Kidney (tissue), 14 donors: ENCODE data around the gene KRT82. TPM values are rescaled to one million over a fixed set of nuclear protein-coding genes. Genes with fewer than 3 reads are reported as not detected.

ENCODE experiments used
- DNase-seq, 5 donors: peaks; one replicate each; pipeline ENCODE4 v3.0.0-alpha.2; 2013 to 2020
- FAIRE-seq: peaks from 2 replicates; lab custom pipeline; 2012; peaks lifted over from hg19 to GRCh38; lab: Jason Lieb, UNC
- H3K27ac ChIP-seq, 2 donors: one replicate each; pipeline ENCODE4 v1.7.0; 2013; ENCODE audit warnings: low read depth in 2 of 2, low read length in 2 of 2, inconsistent platforms in 1 of 2
- H3K27me3 ChIP-seq: one replicate; pipeline ENCODE4 v1.7.1; 2013; ENCODE audit warnings: low read length, inconsistent platforms; ENCODE audit not compliant: control insufficient read depth, insufficient read depth
- H3K36me3 ChIP-seq, 3 donors: one replicate each; pipeline versions ENCODE4 v1.7.0 to v1.7.1; 2013; ENCODE audit warnings: low read length in 3 of 3, control low read depth in 1 of 3, inconsistent platforms in 1 of 3; ENCODE audit not compliant: insufficient read depth in 3 of 3, control insufficient read depth in 2 of 3
- H3K4me1 ChIP-seq, 3 donors: one replicate each; pipeline versions ENCODE4 v1.7.0 to v1.7.1; 2013; ENCODE audit warnings: low read length in 3 of 3, inconsistent platforms in 1 of 3, low read depth in 1 of 3; ENCODE audit not compliant: control insufficient read depth in 2 of 3, insufficient read depth in 2 of 3
- H3K4me3 ChIP-seq, 3 donors: one replicate each; pipeline versions ENCODE4 v1.7.0 to v1.8.1; 2013; ENCODE audit warnings: low read length in 3 of 3, control low read depth in 1 of 3, inconsistent platforms in 1 of 3
- H3K9ac ChIP-seq, 3 donors: one replicate each; pipeline versions ENCODE4 v1.7.0 to v1.7.1; 2013; ENCODE audit warnings: low read length in 3 of 3, control low read depth in 1 of 3, inconsistent platforms in 1 of 3
- H3K9me3 ChIP-seq, 3 donors: one replicate each; pipeline versions ENCODE4 v1.7.0 to v1.7.1; 2013; ENCODE audit warnings: low read length in 3 of 3, control low read depth in 1 of 3, inconsistent platforms in 1 of 3; ENCODE audit not compliant: control insufficient read depth in 2 of 3, insufficient read depth in 1 of 3
- intact Hi-C: fragments of 100-400 bp; cut with DNase I; formaldehyde crosslinking; loops from one replicate; pipeline ENCODE4 v1.11.1; 2022
- polyA plus RNA-seq: library from polyadenylated mRNA; stranded (reverse); fragments of 350-450 nt; fragmentation: Illumina TruSeq; extraction: RNeasy Lipid Tissue Mini Kit (QIAGEN cat#74804); gene quantifications from one replicate; pipeline ENCODE4 v1.2.3, GENCODE V29; 2014; ENCODE audit warnings: low read depth, low replicate concordance; ENCODE audit not compliant: insufficient read depth
- total RNA-seq: library from RNA; stranded (reverse); fragmentation: NEBNext Ultra II Directional; extraction: Animal tissue kit (Norgen Biotek cat#: 25700); gene quantifications from one replicate; pipeline ENCODE4 v1.2.1, GENCODE V29; 2021
- TF ChIP-seq, protein P1 (sequence below): IDR thresholded peaks from 3 replicates; pipeline ENCODE4 v1.5.1; 2012; ENCODE audit warnings: mild to moderate bottlenecking, moderate library complexity, borderline replicate concordance; ENCODE audit not compliant: insufficient read depth; ENCODE audit errors: extremely low read depth
- donor health status: control.
- donor health status: control.
- donor health status: control.
- donor health status: control.
- donor health status: control.
- donor health status: DM: yes; HTN: yes; CAD: no.
- donor health status: Normal renal cell carcinoma (clear cell type).

The KRT82 gene
- total and polyA plus RNA-seq, 2 donors from 2014 or later, result not detected

DNA sequence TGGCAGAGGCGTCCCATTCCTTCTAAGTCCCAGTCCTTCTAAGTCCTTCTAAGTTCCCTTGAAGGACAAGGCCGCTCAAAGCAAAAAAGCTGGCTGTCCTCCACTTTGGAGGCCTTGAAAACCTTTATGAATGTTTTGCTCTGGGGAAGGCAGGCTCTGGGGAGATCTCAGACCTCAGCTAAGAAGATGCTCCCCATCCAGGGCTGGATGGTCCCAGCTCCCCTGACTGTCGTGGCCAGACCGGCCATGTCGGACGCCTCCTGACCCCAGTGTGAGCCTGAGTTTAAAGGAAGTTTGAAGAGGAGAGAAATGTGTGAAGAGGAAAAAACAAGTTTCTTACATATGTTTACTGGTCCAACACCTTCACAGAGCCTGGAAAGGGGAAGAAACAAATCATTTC, 26.6 kb downstream of the KRT82 start:
- Histone ChIP-seq H3K4me3 (no peak overlapping the region), H3K27ac (no peak overlapping the region), H3K36me3 (no peaks in the 10 kb centered on the region), H3K9me3 (no peaks in the 10 kb centered on the region), H3K4me1 (no peaks in the 10 kb centered on the region), H3K9ac (no peak overlapping the region), H3K27me3 (no peaks in the 10 kb centered on the region)
- DNase-seq (no peak), FAIRE-seq (no peak)
- TF ChIP-seq, protein P1, sequence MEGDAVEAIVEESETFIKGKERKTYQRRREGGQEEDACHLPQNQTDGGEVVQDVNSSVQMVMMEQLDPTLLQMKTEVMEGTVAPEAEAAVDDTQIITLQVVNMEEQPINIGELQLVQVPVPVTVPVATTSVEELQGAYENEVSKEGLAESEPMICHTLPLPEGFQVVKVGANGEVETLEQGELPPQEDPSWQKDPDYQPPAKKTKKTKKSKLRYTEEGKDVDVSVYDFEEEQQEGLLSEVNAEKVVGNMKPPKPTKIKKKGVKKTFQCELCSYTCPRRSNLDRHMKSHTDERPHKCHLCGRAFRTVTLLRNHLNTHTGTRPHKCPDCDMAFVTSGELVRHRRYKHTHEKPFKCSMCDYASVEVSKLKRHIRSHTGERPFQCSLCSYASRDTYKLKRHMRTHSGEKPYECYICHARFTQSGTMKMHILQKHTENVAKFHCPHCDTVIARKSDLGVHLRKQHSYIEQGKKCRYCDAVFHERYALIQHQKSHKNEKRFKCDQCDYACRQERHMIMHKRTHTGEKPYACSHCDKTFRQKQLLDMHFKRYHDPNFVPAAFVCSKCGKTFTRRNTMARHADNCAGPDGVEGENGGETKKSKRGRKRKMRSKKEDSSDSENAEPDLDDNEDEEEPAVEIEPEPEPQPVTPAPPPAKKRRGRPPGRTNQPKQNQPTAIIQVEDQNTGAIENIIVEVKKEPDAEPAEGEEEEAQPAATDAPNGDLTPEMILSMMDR, result no peak
- intact Hi-C loops, result loop anchor here (10.0 kb wide), 1 partner anchor 495 kb away; no protein-coding TSS in a partner anchor

DNA sequence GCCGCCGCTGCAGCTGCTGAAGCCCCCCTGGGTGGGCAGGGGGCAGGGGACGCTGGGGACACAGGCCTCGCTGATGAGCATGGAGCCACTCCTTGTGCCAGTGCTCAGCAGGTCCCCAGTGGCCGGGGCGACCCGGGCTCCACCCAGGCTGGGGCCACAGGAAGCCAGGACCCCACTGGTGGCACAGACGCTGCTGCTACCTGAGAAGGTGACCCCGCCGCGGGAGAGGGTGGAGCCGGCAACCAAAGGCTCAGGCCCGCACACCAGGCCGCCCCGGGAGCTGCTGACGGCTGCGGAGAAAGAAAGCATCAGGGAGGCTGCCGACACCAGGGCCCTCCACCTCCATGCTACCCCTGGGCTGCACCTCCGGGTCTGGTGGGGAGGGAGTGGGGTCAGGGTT, 28.0 kb downstream of the KRT82 start:
- peaks cover 0 to 3% (median 0%) of the 10 kb centered on the region in 3 donors for H3K9me3 ChIP-seq

DNA sequence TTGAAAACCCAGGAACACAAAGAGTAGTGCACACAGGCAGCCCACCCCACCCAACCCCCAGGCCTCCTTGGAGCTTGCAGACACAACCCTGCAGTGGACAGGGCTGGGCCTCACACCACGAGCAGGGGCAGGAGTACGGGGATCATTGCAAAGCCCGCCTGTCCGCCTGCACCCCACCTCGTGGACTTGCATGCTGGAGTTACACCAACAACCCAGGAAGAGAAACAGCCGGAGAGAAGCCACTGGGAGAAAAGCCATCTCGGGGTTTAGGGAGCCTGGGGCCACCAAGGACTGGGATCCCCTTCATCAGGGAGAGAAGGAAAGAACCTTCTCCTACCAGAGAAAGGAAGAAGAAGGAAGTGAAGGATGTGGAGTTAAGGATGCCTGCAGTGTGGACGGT, 28.9 kb downstream of the KRT82 start:
- Histone ChIP-seq H3K27ac (no peak overlapping the region), H3K36me3 (no peaks in the 10 kb centered on the region), H3K9me3 (peaks cover 0 to 3% (median 0%) of the 10 kb centered on the region in 3 donors), H3K4me3 (no peak overlapping the region), H3K4me1 (no peaks in the 10 kb centered on the region), H3K9ac (no peak overlapping the region), H3K27me3 (no peaks in the 10 kb centered on the region)
- TF ChIP-seq, protein P1, result no peak
- intact Hi-C loops, result loop anchor here (10.0 kb wide), 1 partner anchor 498 kb away; no protein-coding TSS in a partner anchor
- DNase-seq, result no peak
- no peak for FAIRE-seq

More for the DNA sequence above, 28.0 kb downstream of the KRT82 start:
- Histone ChIP-seq H3K4me1 (no peaks in the 10 kb centered on the region), H3K27ac (no peak overlapping the region), H3K36me3 (no peaks in the 10 kb centered on the region), H3K27me3 (no peaks in the 10 kb centered on the region), H3K4me3 (no peak overlapping the region), H3K9ac (no peak overlapping the region)
- FAIRE-seq (no peak), DNase-seq (no peak)
- intact Hi-C loops, result loop anchor here (10.0 kb wide), 1 partner anchor 497 kb away; no protein-coding TSS in a partner anchor
- TF ChIP-seq, protein P1, result no peak
